Fibroblast of upper back skin (primary cell): ENCODE results near the gene PCNX2.
A peak's percentile ranks its signal among the peaks of the same experiment; 100 is the strongest.

Experiments used
- DNase-seq: peaks from one replicate; pipeline ENCODE4 v3.0.0-alpha.2; 2013

The PCNX2 gene

GRCh38 chr1:232951605-232952004 is 343.9 kb downstream of the PCNX2 start:
- no peak for DNase-seq

DNA sequence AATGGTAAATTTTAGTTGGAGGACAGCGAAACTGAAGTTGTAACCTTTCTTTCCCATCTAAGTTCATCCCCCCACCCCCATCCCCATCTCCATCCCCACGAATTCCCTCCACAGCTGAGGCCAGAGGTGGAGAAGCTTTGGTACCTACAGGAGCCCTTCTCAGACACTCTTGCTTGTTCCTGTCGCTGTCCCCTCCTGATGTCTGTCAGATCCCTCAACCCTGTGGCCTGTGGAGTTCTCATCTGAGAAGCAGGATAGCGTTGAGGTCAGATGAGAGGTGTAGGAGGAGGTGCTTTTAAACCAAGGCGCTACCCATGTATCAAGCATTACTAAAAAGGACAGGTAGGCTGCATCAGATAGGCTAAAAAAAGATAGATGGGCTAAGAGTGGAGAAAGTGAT is 344.3 kb downstream of the PCNX2 start:
- DNase-seq = no peak

- peak; percentile 93 for DNase-seq
Measured at GRCh38 chr1:232950197-232951176, 345.0 kb downstream of the PCNX2 start, which contains the start of gene NTPCR. Gene NTPCR, plus strand, starts transcription at chr1:232950611. Its CDS starts 100 bp downstream, at chr1:232950711.

- DNase-seq = no peak
Measured at GRCh38 chr1:232949636-232950196, 345.8 kb downstream of the PCNX2 start.

DNA sequence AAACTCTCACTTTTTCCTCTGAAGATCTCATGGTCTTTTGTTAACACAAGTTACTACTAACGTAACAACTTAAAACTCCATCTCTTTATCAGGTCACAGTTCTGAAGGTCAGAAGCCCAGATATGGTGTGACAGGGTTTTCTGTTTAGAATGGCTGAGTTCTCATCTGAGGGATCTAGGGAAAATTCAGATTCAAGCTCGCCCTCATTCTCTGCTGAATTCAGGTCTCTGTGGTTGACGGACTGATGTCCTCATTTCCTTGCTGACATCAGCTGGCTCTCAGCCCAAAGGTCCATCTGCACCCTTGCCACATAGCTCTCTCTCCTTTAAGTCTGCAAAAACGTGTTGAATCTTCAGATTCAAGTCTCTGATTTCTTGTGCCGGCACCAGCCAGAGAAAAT is 351.2 kb downstream of the PCNX2 start:
- no peak for DNase-seq

DNA sequence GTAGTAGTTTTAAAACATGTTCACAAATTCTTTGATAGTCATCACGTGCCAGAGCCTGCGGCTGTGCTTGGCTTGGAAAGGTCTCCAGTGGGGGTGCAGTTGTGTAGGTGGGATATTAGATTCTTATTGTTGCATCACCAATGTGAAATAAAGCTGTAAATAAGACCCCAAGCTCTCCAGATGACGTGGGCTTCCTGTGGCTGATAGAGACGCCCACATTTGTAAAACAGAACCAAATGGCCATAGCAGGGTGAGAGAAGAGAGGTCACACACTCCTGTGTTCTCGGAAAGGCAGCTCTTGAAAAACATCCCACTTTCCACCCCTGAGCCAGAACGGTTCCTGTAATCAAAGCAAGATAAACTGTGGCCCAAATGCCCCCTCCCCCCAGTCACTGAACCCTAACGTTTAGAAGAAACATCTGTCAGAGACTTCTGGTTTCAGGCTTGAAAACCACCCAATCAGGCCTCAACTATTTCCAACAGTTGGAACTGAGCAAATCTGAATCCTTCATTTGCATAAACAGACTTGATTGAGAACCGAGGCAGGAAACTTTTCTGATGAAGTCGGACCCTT is 351.8 kb downstream of the PCNX2 start:
- DNase-seq = no peak

DNA sequence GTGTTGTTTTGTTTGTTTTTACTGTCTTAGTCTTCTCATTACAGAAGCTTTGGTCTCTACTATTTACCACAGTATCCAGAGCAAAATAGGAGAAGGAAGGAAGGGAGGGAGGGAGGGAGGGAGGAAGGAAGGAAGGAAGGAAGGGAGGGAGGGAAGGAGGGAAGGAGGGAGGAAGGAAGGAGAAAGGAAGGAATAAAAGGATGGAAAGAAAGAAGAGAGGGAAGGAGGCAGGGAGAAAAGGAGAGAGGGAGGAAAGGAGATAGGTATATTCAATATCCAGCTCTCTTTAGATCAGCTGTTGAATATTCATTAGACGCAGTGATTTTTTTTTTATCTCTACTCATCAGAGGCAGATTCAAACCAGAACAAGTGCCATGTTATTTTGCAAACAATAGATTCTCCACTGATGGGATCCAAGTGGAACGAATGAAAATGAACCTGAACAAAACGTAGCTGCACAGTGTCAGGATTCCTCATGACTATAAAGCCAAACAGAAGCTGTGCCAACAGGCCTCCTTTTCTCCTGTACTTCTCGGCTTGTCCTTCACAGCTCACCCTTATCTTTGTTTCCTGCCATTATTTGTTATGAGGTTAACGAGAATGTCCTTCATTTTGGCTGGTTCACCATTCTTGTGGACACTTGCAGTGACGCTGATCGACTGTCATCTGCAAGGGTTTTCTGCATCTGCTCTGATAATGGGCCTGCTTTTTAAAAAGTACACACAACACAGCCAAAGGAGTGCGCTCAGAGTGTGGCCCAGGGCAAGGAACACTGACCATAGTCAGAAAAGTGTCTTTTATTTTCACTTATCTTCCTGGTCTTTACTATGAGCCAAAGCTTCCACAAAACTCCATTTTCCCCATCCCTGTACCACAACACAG is 352.9 kb downstream of the PCNX2 start:
- DNase-seq = no peak

GRCh38 chr1:232940262-232940661 is 355.3 kb downstream of the PCNX2 start:
- no peak for DNase-seq

DNA sequence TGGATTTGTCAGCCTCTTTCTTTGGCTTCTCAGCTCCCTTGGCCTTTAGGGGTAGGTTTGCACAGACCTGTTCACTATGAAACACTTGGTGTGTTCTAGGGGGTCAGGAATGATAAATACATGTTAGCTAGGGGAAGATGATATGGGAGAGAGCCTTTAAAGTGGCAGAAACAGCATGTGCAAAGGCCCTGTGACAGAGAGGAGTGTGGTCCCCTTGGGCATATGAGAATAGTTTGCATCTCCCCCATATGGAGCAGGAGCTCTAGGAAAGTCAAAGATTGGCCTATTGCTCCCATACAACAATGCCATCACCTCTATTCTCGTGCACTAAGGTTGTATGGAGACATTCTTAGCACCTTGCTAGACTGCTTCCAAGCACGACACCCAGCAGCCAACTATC is 355.8 kb downstream of the PCNX2 start:
- DNase-seq = no peak

DNA sequence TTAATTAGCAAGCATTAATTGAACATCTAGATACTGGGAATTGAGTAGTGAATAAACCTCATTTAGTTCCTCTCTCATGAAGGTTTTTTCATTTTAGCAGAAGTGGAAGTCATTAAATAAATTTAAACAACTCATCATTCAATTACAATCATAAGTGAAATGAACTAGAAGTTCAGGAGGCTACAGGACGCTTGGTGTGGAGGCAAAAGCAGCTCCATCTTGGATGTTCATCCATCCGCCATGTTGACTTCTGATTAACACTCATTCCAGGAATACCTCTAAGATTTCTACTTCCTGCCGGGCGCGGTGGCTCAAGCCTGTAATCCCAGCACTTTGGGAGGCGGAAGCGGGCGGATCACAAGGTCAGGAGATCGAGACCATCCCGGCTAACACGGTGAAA is 356.6 kb downstream of the PCNX2 start:
- DNase-seq = no peak

DNA sequence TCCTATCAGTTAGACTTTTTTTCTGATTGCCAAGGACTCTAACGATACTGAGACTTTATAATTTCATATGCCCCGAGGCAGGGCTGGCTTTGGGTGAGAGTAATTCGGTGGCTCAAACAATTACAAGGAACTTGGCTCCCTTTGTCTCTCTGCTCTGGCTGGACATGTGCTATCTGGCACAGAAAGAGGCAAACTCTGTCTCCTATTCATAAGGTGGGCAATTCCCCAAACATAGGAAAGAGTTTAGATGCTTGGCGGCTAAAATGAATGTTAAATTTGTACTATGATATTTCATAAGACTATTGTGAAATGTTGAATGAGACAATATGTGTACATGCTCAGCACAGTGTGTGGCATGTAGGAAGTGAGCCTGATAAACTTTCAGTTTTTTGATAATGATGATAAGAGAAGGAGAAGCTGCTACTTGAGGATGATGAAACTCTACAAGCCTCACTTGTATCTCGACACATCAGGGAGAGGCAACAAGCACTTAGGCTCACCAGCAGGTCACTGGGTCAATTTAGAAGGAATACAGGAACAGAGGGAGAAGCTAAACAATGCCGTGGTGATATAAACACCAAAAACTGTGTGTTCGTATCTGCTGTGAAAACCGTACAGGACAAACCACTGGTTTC is 357.7 kb downstream of the PCNX2 start:
- no peak for DNase-seq

DNA sequence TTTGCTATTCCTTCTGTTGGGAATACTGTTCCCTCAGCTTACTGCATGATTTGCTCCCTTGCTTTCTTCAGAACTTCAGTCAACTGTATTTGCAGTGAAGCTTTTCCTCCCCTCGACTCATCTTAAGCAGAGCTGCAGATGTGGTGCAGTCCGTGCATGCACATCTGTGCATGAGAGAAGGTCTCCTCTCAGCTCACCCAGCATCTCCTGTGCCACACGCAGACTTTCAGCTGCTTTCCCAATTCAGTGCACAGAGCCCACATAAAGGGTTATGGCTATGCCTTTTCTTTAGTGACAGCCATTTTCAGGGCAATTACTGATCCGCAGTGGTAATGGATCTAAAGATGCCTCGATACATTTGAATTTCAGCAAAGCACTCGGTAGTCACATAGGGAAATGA is 358.6 kb downstream of the PCNX2 start:
- no peak for DNase-seq
